Esophagus (tissue), 2 donors: ENCODE measurements around the gene L1TD1. TPM values are rescaled to one million over a fixed set of nuclear protein-coding genes. Genes with fewer than 3 reads are reported as not detected.
"Not testable (repeated sequence)": the region's sequence is repeated elsewhere in the genome, so short reads cannot be mapped to it uniquely, and the experiment has no call there.

ENCODE experiments used
- H3K27ac ChIP-seq, 2 donors: one replicate each; pipeline ENCODE4 v1.5.1; 2013; ENCODE audit warnings: low read depth in 2 of 2, mild to moderate bottlenecking in 2 of 2, inconsistent platforms in 1 of 2, low read length in 1 of 2, moderate library complexity in 1 of 2
- H3K27me3 ChIP-seq, 2 donors: one replicate each; pipeline ENCODE4 v1.6.1; 2013; ENCODE audit warnings: low read length in 2 of 2, control low read depth in 1 of 2, mild to moderate bottlenecking in 1 of 2; ENCODE audit not compliant: insufficient read depth in 2 of 2, control insufficient read depth in 1 of 2
- H3K36me3 ChIP-seq, 2 donors: one replicate each; pipeline ENCODE4 v1.6.1; 2013; ENCODE audit warnings: low read length in 1 of 2; ENCODE audit not compliant: control insufficient read depth in 2 of 2, insufficient read depth in 2 of 2
- H3K4me1 ChIP-seq, 2 donors: one replicate each; pipeline ENCODE4 v1.6.1; 2013; ENCODE audit warnings: low read length in 1 of 2; ENCODE audit not compliant: control insufficient read depth in 2 of 2, insufficient read depth in 2 of 2
- H3K4me3 ChIP-seq, 2 donors: one replicate each; pipeline ENCODE4 v1.5.1; 2013; ENCODE audit warnings: low read length in 2 of 2, mild to moderate bottlenecking in 2 of 2, low read depth in 1 of 2, moderate library complexity in 1 of 2
- H3K9me3 ChIP-seq, 2 donors: one replicate each; pipeline ENCODE4 v1.6.1; 2013; ENCODE audit warnings: mild to moderate bottlenecking in 2 of 2, low read depth in 1 of 2, low read length in 1 of 2, moderate library complexity in 1 of 2; ENCODE audit not compliant: control insufficient read depth in 2 of 2, insufficient read depth in 1 of 2
- WGBS, 2 donors: extraction: QIAGEN DNeasy Blood & Tissue Kit; methylation state at CpG; one replicate each; pipeline ENCODE4 v1.1.7; 2013; 5-methylcytosine and 5-hydroxymethylcytosine counted together
- polyA plus RNA-seq, 2 donors: library from polyadenylated mRNA; stranded (reverse); fragments of 200-250 nt; gene quantifications; one replicate each; pipeline ENCODE4 v1.2.3, GENCODE V29; 2013
- donor health status: healthy with polysubstance abuse.
- donor health status: Bipolar disorder and iron deficiency.

Gene L1TD1
- polyA plus RNA-seq, 2 donors = 0.01 to 0.06 TPM

DNA sequence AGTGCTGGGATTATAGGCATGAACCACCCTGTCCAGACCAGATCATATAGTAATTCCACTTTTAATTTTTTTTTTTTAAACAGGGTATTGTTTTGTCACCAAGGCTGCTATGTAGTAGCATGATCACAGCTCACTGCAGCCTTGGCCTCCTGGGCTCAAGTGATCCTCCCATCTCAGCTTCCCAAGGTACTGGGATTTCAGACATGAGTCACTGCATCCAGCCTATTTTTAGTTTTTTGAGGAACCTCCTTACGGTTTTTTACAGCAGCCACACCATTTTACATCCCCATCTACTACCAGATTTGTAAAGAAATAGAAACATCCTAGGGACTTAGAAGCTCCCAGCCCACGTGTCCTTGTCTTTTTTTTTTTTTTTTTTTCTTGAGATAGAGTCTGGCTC, 24.0 kb downstream of the L1TD1 start:
- Histone ChIP-seq H3K27ac (no peak overlapping the region), H3K27me3 (no peaks in the 10 kb centered on the region), H3K4me3 (no peak overlapping the region), H3K4me1 (no peaks in the 10 kb centered on the region), H3K36me3 (no peaks in the 10 kb centered on the region), H3K9me3 (no peaks in the 10 kb centered on the region)
- WGBS, 2 donors = 71 to 76% methylated on average over 2 of the region's 2 CpGs

DNA sequence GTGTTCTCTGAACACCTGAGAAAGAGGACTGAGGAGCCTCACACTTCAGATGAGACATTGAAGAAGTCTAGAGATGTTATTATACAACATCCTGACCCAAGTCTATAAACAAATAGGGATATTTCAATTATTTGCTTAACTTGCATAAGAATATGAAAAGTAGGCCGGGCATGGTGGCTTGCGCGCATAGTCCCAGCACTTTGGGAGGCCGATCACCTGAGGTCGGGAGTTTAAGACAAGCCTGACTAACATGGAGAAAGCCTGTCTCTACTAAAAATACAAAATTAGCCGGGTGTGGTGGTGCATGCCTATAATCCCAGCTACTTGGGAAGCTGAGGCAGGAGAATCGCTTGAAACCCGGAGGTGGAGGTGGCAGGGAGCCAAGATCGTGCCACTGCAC, 25.8 kb downstream of the L1TD1 start:
- not testable (repeated sequence) for H3K36me3 ChIP-seq, H3K4me3 ChIP-seq, H3K27ac ChIP-seq, H3K4me1 ChIP-seq, H3K27me3 ChIP-seq, H3K9me3 ChIP-seq
- WGBS, 2 donors = 95% methylated on average over 9 of the region's 9 CpGs

GRCh38 chr1:62221171-62221570, 26.5 kb downstream of the L1TD1 start:
- Histone ChIP-seq H3K9me3 (no peaks in the 10 kb centered on the region), H3K27me3 (no peaks in the 10 kb centered on the region), H3K27ac (no peak overlapping the region), H3K4me3 (no peak overlapping the region), H3K36me3 (no peaks in the 10 kb centered on the region), H3K4me1 (no peaks in the 10 kb centered on the region)
- WGBS, 2 donors = 91 to 93% methylated on average over 1 of the region's 1 CpG

GRCh38 chr1:62222321-62222720, 27.7 kb downstream of the L1TD1 start:
- no peak overlapping the region for H3K4me3 ChIP-seq
- WGBS, 2 donors = 85 to 91% methylated on average over 8 to 9 of the region's 9 CpGs
- no peak overlapping the region for H3K27ac ChIP-seq
- no peaks in the 10 kb centered on the region for H3K9me3 ChIP-seq
- H3K36me3 ChIP-seq = no peaks in the 10 kb centered on the region
- H3K27me3 ChIP-seq = no peaks in the 10 kb centered on the region
- no peaks in the 10 kb centered on the region for H3K4me1 ChIP-seq

- no peaks in the 10 kb centered on the region for H3K4me1 ChIP-seq
- H3K27me3 ChIP-seq = no peaks in the 10 kb centered on the region
- no peak overlapping the region for H3K4me3 ChIP-seq
- H3K36me3 ChIP-seq = no peaks in the 10 kb centered on the region
- H3K9me3 ChIP-seq = no peaks in the 10 kb centered on the region
- 42 to 46% methylated on average over 2 of the region's 3 CpGs for WGBS, 2 donors
- no peak overlapping the region for H3K27ac ChIP-seq
These were observed 29.5 kb downstream of the L1TD1 start for GRCh38 chr1:62224182-62224581.

DNA sequence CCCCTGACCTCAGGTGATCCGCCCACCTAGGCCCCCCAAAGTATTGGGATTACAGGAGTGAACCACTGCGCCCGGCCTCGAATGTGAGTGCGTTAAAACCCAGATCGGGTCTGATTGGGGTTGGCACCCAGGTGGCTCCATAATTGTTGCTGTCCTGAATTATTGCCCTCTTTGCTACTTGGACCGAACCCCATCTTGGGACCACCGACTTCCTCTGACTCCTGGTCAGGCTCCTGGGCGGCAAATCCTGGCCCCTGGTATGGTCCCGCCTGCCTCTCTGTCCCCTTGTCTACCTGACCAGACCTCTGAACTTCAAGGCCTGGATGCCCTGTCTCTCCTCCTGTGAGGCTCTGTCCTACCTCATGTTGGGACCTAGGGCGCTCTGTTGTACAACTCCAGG, 32.8 kb downstream of the L1TD1 start:
- 86 to 87% methylated on average over 11 of the region's 11 CpGs for WGBS, 2 donors

GRCh38 chr1:62228136-62228882, 33.7 kb downstream of the L1TD1 start:
- Histone ChIP-seq H3K4me3 (no peak overlapping the region), H3K4me1 (peaks cover 0 to 2% of the 10 kb centered on the region in 2 donors), H3K36me3 (no peaks in the 10 kb centered on the region), H3K27ac (no peak overlapping the region), H3K27me3 (no peaks in the 10 kb centered on the region), H3K9me3 (no peaks in the 10 kb centered on the region)
- 86 to 87% methylated on average over 12 of the region's 12 CpGs for WGBS, 2 donors

More for the DNA sequence above, 32.8 kb downstream of the L1TD1 start:
- Histone ChIP-seq H3K27me3 (no peaks in the 10 kb centered on the region), H3K9me3 (no peaks in the 10 kb centered on the region), H3K36me3 (no peaks in the 10 kb centered on the region), H3K4me1 (no peaks in the 10 kb centered on the region), H3K4me3 (no peak overlapping the region), H3K27ac (no peak overlapping the region)

DNA sequence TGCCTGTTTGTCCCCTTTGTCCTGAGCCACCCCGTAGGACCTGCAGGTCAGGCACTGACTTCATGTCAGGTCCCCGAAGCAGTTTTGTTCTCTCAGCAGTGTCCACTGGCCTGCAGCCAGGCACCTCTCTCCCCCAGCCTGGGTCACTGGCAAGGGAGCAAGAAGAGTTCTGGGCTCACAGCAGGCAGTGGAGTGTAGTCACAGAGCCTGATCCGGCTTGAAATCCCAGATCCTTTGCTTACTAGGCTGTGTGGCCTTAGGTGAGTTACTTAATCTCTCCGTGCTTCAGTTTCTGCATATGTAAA, 34.2 kb downstream of the L1TD1 start:
- Histone ChIP-seq H3K27me3 (no peaks in the 10 kb centered on the region), H3K4me3 (no peak overlapping the region), H3K27ac (no peak overlapping the region), H3K4me1 (peaks cover 0 to 2% of the 10 kb centered on the region in 2 donors), H3K9me3 (no peaks in the 10 kb centered on the region), H3K36me3 (no peaks in the 10 kb centered on the region)
- 72 to 79% methylated on average over 4 of the region's 4 CpGs for WGBS, 2 donors

GRCh38 chr1:62229468-62229867, 34.8 kb downstream of the L1TD1 start:
- Histone ChIP-seq H3K27me3 (no peaks in the 10 kb centered on the region), H3K4me1 (peaks cover 0 to 3% of the 10 kb centered on the region in 2 donors), H3K9me3 (no peaks in the 10 kb centered on the region), H3K4me3 (no peak overlapping the region), H3K27ac (no peak overlapping the region), H3K36me3 (no peaks in the 10 kb centered on the region)
- 86 to 91% methylated on average over 3 of the region's 3 CpGs for WGBS, 2 donors

DNA sequence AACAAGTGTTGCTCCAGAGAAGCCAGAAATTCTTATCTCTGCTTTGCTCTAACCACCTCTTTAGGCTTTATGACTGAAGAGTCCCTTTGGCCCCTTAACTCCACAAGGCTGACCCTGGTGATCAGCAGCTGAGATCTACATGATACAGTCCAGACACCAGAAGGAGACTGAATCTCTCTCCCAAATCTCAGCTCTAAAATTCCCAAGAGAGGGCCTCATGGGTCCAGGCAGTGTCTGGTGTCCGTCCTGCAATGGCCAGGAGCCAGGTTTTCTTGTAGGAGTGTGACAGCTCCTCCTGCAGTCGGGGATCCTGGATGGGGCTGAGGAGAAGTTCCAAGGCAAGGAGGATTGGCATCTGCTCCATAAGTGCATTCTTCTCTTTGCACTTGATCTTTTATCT, 35.3 kb downstream of the L1TD1 start:
- no peaks in the 10 kb centered on the region for H3K27me3 ChIP-seq
- H3K9me3 ChIP-seq = no peaks in the 10 kb centered on the region
- no peak overlapping the region for H3K4me3 ChIP-seq
- H3K36me3 ChIP-seq = no peaks in the 10 kb centered on the region
- H3K4me1 ChIP-seq = peaks cover 0 to 3% of the 10 kb centered on the region in 2 donors
- WGBS, 2 donors = 59 to 69% methylated on average over 2 of the region's 2 CpGs
- no peak overlapping the region for H3K27ac ChIP-seq
